GM21529 (cell line): ENCODE data around the gene SAMD4B.

Experiments
- ATAC-seq: cut with Tn5 transposase; IDR thresholded peaks from one replicate; pipeline ENCODE4 v1.9.1; 2021; ENCODE audit not compliant: unreplicated experiment

The SAMD4B gene

DNA sequence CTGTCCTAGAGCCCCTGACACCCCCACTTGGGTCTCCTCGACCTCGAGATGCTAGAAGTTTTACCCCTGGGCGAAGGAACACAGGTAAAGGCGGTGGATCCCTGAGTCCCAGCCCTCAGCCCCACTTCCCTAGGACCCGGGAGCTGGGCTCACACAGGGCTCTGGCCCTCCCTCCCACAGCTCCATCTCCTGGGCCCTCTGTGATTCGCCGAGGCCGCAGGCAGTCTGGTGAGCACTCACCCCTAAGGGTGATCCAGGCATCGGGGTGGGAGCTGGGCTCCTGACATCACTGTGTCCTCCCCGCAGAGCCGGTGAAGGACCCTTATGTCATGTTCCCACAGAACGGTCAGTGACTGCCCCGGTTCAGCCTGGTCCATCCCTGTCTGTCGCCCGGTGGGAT lies 78.5 kb downstream of the SAMD4B start:
- ATAC-seq: no peak

GRCh38 chr19:39422020-39422419 lies 79.8 kb downstream of the SAMD4B start:
- no peak for ATAC-seq

DNA sequence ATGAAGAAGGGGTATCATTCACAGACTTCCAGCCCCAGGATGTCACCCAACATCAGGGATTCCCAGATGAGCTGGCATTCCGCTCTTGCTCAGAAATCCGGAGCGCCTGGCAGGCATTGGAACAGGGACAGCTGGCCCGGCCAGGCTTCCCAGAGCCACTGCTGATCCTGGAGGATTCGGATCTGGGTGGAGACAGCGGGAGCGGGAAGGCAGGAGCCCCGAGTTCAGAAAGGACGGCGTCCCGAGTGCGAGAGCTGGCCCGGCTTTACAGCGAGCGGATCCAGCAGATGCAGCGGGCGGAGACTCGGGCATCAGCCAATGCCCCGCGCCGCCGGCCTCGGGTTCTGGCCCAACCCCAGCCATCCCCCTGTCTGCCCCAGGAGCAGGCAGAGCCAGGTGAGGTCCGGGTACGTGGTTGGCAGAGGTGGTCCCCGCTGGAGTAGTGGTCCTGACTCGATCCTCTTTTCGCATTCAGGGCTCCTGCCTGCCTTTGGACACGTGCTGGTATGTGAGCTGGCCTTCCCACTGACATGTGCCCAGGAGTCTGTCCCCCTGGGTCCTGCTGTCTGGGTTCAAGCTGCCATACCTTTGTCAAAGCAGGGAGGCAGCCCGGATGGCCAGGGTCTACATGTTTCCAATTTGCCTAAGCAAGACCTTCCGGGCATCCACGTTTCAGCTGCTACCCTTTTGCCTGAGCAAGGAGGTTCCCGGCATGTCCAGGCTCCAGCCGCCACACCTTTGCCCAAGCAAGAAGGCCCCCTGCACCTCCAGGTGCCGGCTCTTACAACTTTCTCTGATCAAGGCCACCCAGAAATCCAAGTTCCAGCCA lies 81.3 kb downstream of the SAMD4B start:
- ATAC-seq: no peak

DNA sequence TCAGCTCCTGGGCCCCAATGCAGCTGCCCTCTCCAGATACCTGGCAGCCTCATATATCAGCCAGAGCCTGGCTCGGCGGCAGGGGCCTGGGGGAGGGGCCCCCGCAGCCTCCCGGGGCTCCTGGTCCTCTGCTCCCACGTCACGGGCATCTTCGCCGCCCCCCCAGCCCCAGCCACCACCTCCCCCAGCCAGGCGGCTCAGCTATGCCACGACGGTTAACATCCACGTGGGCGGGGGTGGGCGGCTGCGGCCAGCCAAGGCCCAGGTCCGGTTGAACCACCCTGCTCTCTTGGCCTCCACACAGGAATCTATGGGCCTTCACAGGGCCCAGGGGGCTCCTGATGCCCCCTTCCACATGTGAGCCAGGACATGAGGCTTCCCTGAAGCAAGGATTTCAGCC lies 82.7 kb downstream of the SAMD4B start:
- ATAC-seq: no peak

GRCh38 chr19:39425744-39426143 lies 83.5 kb downstream of the SAMD4B start:
- ATAC-seq: no peak

- ATAC-seq: no peak
Measured at GRCh38 chr19:39426170-39426569, 83.9 kb downstream of the SAMD4B start.

- no peak for ATAC-seq
Measured at GRCh38 chr19:39427707-39428106, 85.5 kb downstream of the SAMD4B start.

- no peak for ATAC-seq
Measured at GRCh38 chr19:39428283-39429112, 86.3 kb downstream of the SAMD4B start.

GRCh38 chr19:39430675-39431593 lies 88.7 kb downstream of the SAMD4B start:
- ATAC-seq: peak; percentile 50

DNA sequence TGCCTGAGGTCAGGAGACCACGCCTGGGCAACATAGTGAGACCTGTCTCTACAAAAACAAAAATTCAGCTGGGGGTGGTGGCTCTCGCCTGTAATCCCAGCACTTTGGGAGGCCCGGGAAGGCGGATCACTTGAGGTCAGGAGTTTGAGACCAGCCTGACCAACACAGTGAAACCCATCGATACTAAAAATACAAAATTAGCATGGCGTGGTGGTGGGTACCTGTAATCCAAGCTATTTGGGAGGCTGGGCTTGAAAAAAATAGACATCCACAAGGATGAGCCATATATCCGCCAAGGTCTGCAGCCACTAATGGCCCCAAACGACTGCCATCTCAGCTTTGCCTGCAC lies 90.4 kb downstream of the SAMD4B start:
- no peak for ATAC-seq

DNA sequence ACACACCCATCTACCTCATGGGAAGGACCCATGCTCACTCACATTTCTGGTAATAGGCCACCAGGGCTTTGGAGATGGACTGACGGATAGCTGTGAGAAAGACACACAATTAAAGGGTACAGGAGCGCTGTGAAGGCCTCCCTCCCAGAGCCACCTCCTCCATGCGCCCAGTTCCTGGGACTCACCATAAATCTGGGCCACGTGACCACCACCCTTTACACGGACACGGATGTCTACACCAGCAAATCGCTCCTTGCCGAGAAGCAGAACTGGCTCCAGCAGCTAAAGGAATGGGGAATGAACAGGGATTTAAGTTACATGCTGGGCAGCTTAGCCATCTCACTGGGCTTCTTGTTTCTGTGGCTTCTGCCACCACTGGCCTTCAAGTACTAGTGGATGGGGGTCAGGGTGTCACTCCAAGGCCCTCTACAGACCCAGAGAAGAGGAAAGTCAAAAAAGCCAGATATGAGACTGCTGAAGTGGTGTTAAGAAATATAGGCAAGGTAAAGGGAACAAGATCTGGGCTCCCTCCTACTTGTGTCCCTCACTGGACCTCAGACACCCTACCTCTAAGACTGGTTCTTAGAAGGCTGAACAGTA lies 91.4 kb downstream of the SAMD4B start:
- ATAC-seq: no peak

DNA sequence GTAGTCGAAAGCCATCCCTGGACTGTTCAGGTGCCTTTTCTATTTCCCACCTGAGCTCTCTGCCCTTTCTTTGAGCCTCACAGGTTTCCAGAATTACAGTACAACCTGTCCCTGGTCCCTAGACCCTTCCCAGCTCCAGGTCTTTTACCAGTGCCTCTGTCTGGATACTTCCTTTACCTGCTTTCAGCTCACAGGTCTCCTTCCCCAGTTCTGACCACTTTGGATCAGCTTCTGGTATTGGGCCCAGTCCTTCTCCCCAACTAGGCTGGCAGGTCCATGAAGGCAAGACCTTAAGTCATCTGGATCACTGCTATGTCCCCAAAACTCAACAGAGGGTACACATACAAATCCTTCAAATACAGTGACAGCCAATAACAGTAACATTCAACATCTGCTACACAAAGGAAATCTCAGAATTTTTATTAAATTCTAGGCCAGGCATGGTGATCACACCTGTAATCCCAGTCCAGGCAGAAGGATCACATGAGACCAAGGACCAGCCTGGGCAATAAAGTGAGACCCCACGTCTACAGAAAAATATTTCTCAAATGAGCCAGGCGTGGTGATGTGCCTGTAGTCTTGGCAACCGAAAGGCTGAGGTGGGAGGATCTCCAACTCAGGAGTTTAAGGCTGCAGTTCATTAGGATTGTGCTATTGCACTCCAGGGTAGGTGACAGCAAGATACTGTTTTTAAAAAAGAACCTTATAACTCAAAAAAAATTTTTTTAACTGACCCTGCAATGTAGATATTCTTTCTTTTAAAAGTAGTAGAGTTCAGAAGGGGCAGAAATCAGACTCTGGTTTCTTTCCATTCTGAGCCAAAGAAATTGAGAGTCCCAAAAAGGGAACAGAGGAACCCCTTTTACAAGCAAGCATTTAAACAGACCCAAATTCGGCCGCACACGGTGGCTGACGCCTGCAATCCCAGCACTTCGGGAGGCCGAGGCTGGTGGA lies 92.2 kb downstream of the SAMD4B start:
- no peak for ATAC-seq
